K562 (cell line): ENCODE data around the gene SLC22A23. TPM values are rescaled to one million over a fixed set of nuclear protein-coding genes. Genes with fewer than 3 reads are reported as not detected.

Experiments used
- ADNP ChIP-seq: fragments of 200-800 bp; sonication (Bioruptor generic); IDR thresholded peaks from 2 replicates; pipeline ENCODE4 v1.6.1; 2016; ENCODE audit warnings: missing genetic modification characterization, missing compliant biosample characterization
- ARID2 ChIP-seq: fragments of 450-650 bp; IDR thresholded peaks from 2 replicates; pipeline ENCODE4 v1.6.1; 2017; ENCODE audit warnings: antibody characterized with exemption, mild to moderate bottlenecking
- DNMT1 ChIP-seq: fragments of 450-650 bp; IDR thresholded peaks from 2 replicates; pipeline ENCODE4 v1.6.1; 2016; ENCODE audit warnings: antibody characterized with exemption, mild to moderate bottlenecking
- GABPB1 ChIP-seq: sonication (generic); formaldehyde crosslinking; IDR thresholded peaks from 2 replicates; pipeline ENCODE4 v1.8.0; 2022; ENCODE audit warnings: mild to moderate bottlenecking, missing genetic modification reagents
- HDAC6 ChIP-seq: IDR thresholded peaks from 2 replicates; pipeline ENCODE4 v1.6.1; 2012; ENCODE audit warnings: low read depth, mild to moderate bottlenecking, control low read depth, inconsistent platforms, low read length, moderate library complexity
- HMGN3 ChIP-seq: IDR thresholded peaks from 2 replicates; pipeline ENCODE4 v1.6.1; 2011; ENCODE audit warnings: borderline replicate concordance, low read depth, mild to moderate bottlenecking, mixed read lengths, low read length; ENCODE audit not compliant: insufficient read length; ENCODE audit errors: extremely low read depth
- IFI16 ChIP-seq: fragments of 250-450 bp; sonication (Bioruptor Pico); IDR thresholded peaks from 2 replicates; pipeline ENCODE4 v2.1.2; 2022; ENCODE audit warnings: mild to moderate bottlenecking, inconsistent platforms
- LARP7 ChIP-seq: fragments of 450-650 bp; IDR thresholded peaks from 2 replicates; pipeline ENCODE4 v1.6.1; 2016
- MAX ChIP-seq: sonication (generic); formaldehyde crosslinking; IDR thresholded peaks from 2 replicates; pipeline ENCODE4 v1.9.0; 2022; ENCODE audit warnings: mild to moderate bottlenecking, missing genetic modification reagents
- MTA2 ChIP-seq: fragments of 450-650 bp; IDR thresholded peaks from 2 replicates; pipeline ENCODE4 v1.6.1; 2016; ENCODE audit warnings: low read depth
- MTA3 ChIP-seq: fragments of 450-650 bp; formaldehyde crosslinking; IDR thresholded peaks from 2 replicates; pipeline ENCODE4 v1.6.1; 2017; ENCODE audit warnings: mild to moderate bottlenecking, borderline replicate concordance
- MYC ChIP-seq, 2 experiments: fragments of 250-450 bp in 1 of 2; sonication (Bioruptor Pico) in 1 of 2; IDR thresholded peaks; 2 replicates each; pipeline versions ENCODE4 v1.5.1 to v1.6.1; 2012 to 2021; ENCODE audit warnings: low read depth in 2 of 2, borderline replicate concordance in 1 of 2, improper control_type of control experiment in 1 of 2, low read length in 1 of 2, mild to moderate bottlenecking in 1 of 2, moderate library complexity in 1 of 2
- NCOA1 ChIP-seq: fragments of 450-650 bp; IDR thresholded peaks from 2 replicates; pipeline ENCODE4 v1.6.1; 2016; ENCODE audit warnings: low read depth
- NFE2 ChIP-seq: IDR thresholded peaks from 2 replicates; pipeline ENCODE4 v1.6.1; 2014; ENCODE audit warnings: antibody characterized with exemption, low read depth
- RBM25 ChIP-seq: fragments of 200-400 bp; formaldehyde crosslinking; IDR thresholded peaks from 2 replicates; pipeline ENCODE4 v1.6.1; 2018; ENCODE audit warnings: low read length, low read depth, moderate library complexity; ENCODE audit not compliant: severe bottlenecking
- RCOR1 ChIP-seq, 2 experiments: IDR thresholded peaks; 2 replicates each; pipeline ENCODE4 v1.6.1; 2012; ENCODE audit warnings: low read depth in 2 of 2, low read length in 2 of 2, borderline replicate concordance in 1 of 2, improper control_type of control experiment in 1 of 2
- SMC3 ChIP-seq: conservative IDR thresholded peaks from 2 replicates; pipeline ENCODE4 v1.6.1; 2011; ENCODE audit warnings: low read depth, low read length, improper control_type of control experiment; ENCODE audit not compliant: insufficient read depth
- TAF7 ChIP-seq: fragments of 450-650 bp; IDR thresholded peaks from 2 replicates; pipeline ENCODE4 v1.6.1; 2016; ENCODE audit warnings: missing genetic modification characterization, missing compliant biosample characterization
- YY1 ChIP-seq, 3 experiments: IDR thresholded peaks; 2 replicates each; pipeline ENCODE4 v1.6.1; 2011; ENCODE audit warnings: low read length in 2 of 3, mild to moderate bottlenecking in 2 of 3, moderate library complexity in 2 of 3, borderline replicate concordance in 1 of 3, control low read depth in 1 of 3, low read depth in 1 of 3; ENCODE audit not compliant: insufficient read depth in 3 of 3, insufficient replicate concordance in 2 of 3, control insufficient read depth in 1 of 3, insufficient read length in 1 of 3; ENCODE audit errors: extremely low read depth in 1 of 3
- ZEB2 ChIP-seq: fragments of 450-650 bp; IDR thresholded peaks from 2 replicates; pipeline ENCODE4 v1.6.1; 2016
- ZNF140 ChIP-seq: fragments of 250-450 bp; sonication (Bioruptor Pico); IDR thresholded peaks from 2 replicates; pipeline ENCODE4 v1.8.0; 2021; ENCODE audit warnings: moderate library complexity, mild to moderate bottlenecking, inconsistent platforms
- ZNF217 ChIP-seq: sonication (generic); formaldehyde crosslinking; IDR thresholded peaks from 2 replicates; pipeline ENCODE4 v1.8.0; 2022; ENCODE audit warnings: mild to moderate bottlenecking, missing genetic modification reagents
- ZNF282 ChIP-seq: sonication (generic); formaldehyde crosslinking; IDR thresholded peaks from 2 replicates; pipeline ENCODE4 v1.8.1; 2023; ENCODE audit warnings: missing genetic modification reagents
- ZNF311 ChIP-seq: fragments of 250-450 bp; sonication (Bioruptor Pico); IDR thresholded peaks from 2 replicates; pipeline ENCODE4 v1.4.0; 2020; ENCODE audit warnings: mild to moderate bottlenecking, moderate library complexity
- ZNF408 ChIP-seq: fragments of 250-450 bp; sonication (Bioruptor Pico); IDR thresholded peaks from 2 replicates; pipeline ENCODE4 v1.4.0; 2020; ENCODE audit warnings: low read depth, mild to moderate bottlenecking, moderate library complexity
- ZNF644 ChIP-seq: fragments of 200-800 bp; sonication (Bioruptor generic); IDR thresholded peaks from 2 replicates; pipeline ENCODE4 v1.6.1; 2016; ENCODE audit warnings: low read depth, missing genetic modification characterization, missing compliant biosample characterization
- ZNF740 ChIP-seq, 3 experiments: fragments of 200-800 bp in 1 of 3; sonication (Bioruptor generic) in 1 of 3; sonication (generic) in 1 of 3; formaldehyde crosslinking in 1 of 3; IDR thresholded peaks; 2 replicates each; pipeline versions ENCODE4 v1.6.1 to v1.8.0; 2016 to 2022; ENCODE audit warnings: mild to moderate bottlenecking in 2 of 3, missing compliant biosample characterization in 2 of 3, missing genetic modification characterization in 2 of 3, missing genetic modification reagents in 1 of 3
- ZNF76 ChIP-seq: fragments of 250-450 bp; sonication (Bioruptor Pico); IDR thresholded peaks from 2 replicates; pipeline ENCODE4 v1.4.0; 2020; ENCODE audit warnings: mild to moderate bottlenecking, moderate library complexity, borderline replicate concordance
- polyA plus RNA-seq, 8 experiments: library from polyadenylated mRNA; depleted of rRNA in 4 of 8; stranded (reverse) in 5 of 8; unstranded in 3 of 8; fragments of >200 nt; fragmentation: Nextera tagmentation in 2 of 8; fragmentation: Illumina TruSeq in 1 of 8; extraction: Ambion mirVana in 2 of 8; extraction: Trizol in 1 of 8; gene quantifications; 2 replicates each; pipeline versions ENCODE4 v1.2.1 to v1.2.3, GENCODE V29; 2011 to 2014; ENCODE audit warnings: inconsistent platforms in 1 of 8, missing spikeins in 1 of 8
- total RNA-seq, 7 experiments: library from RNA; depleted of rRNA in 6 of 7; stranded (reverse); fragments of >200 nt in 6 of 7; fragmentation: Illumina TruSeq in 2 of 7; extraction: Trizol in 2 of 7; gene quantifications; 2 replicates each; pipeline versions ENCODE4 v1.2.1 to v1.2.3, GENCODE V29; 2011 to 2021; ENCODE audit warnings: low replicate concordance in 1 of 7

The SLC22A23 gene
- total and polyA plus RNA-seq, 9 of the 15 experiments (the other 6 are each of a cell fraction or from before 2014, with no cell fraction given): 0.30 to 8.7 (median 2.5) TPM

- TF ChIP-seq RBM25 (peak; percentile 19), MTA2 (no peak), TAF7 (no peak), HDAC6 (no peak), IFI16 (CRISPR knock-in tag) (no peak), NFE2 (no peak), YY1 (IDR thresholded peaks at IDR 0.05; ENCODE audit: borderline replicate concordance in 1 of 3, control insufficient read depth in 1 of 3, extremely low read depth in 1 of 3, insufficient read depth in 3 of 3, insufficient read length in 1 of 3, insufficient replicate concordance in 2 of 3, low read depth in 1 of 3, low read length in 2 of 3) (peak in 2 of 3 experiments; percentile 52 to 57), ZEB2 (no peak), NCOA1 (no peak), LARP7 (no peak), HMGN3 (peak; percentile 67), ZNF282 (CRISPR knock-in tag) (no peak), MAX (CRISPR knock-in tag) (peak; percentile 44; the same call in 1 of the 2 replicates), GABPB1 (CRISPR knock-in tag) (peak; percentile 34; the same call in 1 of the 2 replicates), ZNF217 (CRISPR knock-in tag) (no peak), ZNF140 (CRISPR knock-in tag) (no peak), MTA3 (0 out of 2 replicates have a peak, but pooled peaks have one; percentile 44), SMC3 (no peak), RCOR1 (IDR thresholded peaks at IDR 0.05; ENCODE audit: borderline replicate concordance in 1 of 2, low read depth in 2 of 2, low read length in 2 of 2) (peak in 1 of 2 experiments; percentile 42; a peak in 1 of 4 replicates), ZNF311 (no peak), ZNF76 (CRISPR knock-in tag) (no peak), ZNF740 (CRISPR knock-in tag; IDR thresholded peaks at IDR 0.05) (peak; percentile 48; the same call in 1 of the 2 replicates), ZNF740 (tag; IDR thresholded peaks at IDR 0.05) (peak in 1 of 2 experiments; percentile 54; a peak in 2 of 4 replicates), ZNF408 (CRISPR knock-in tag) (no peak), ZNF644 (tag) (no peak), MYC (IDR thresholded peaks at IDR 0.05; ENCODE audit: low read depth, low read length) (peak; percentile 50; the same call in 1 of the 2 replicates), MYC (CRISPR knock-in tag; IDR thresholded peaks at IDR 0.05; ENCODE audit: borderline replicate concordance, low read depth) (no peak), DNMT1 (no peak), ADNP (no peak), ARID2 (no peak)
Measured at GRCh38 chr6:3456898-3457709, at the start of gene SLC22A23 (continued).
